SK-N-SH treated with all-trans-retinoic acid at 6 μM for 48 hours (cell line): Measurements from ENCODE around the gene CALML5.

Experiments used
- ATAC-seq: fragments of 200-7000 bp; cut with Tn5 transposase; 3 replicates; pipeline ENCODE4 v1.9.1; 2020; ENCODE audit warnings: mild to moderate bottlenecking, moderate library complexity
- ARNTL ChIP-seq: fragments of 450-650 bp; formaldehyde crosslinking; IDR thresholded peaks from 2 replicates; pipeline ENCODE4 v1.5.0; 2020; ENCODE audit warnings: low read depth, mild to moderate bottlenecking, moderate library complexity, borderline replicate concordance
- BACH2 ChIP-seq: fragments of 250-450 bp; sonication (Bioruptor Pico); IDR thresholded peaks from 2 replicates; pipeline ENCODE4 v1.9.0; 2021; ENCODE audit warnings: mild to moderate bottlenecking, borderline replicate concordance
- CSDC2 ChIP-seq: fragments of 250-450 bp; sonication (Bioruptor Pico); IDR thresholded peaks from 2 replicates; pipeline ENCODE4 v1.5.0; 2020; ENCODE audit warnings: mild to moderate bottlenecking, moderate library complexity
- GLIS3 ChIP-seq: fragments of 250-450 bp; sonication (Bioruptor Pico); IDR thresholded peaks from 2 replicates; pipeline ENCODE4 v1.5.0; 2020; ENCODE audit warnings: mild to moderate bottlenecking, moderate library complexity
- ISL1 ChIP-seq: fragments of 250-450 bp; sonication (Bioruptor Pico); IDR thresholded peaks from 2 replicates; pipeline ENCODE4 v2.1.2; 2022; ENCODE audit warnings: mild to moderate bottlenecking, moderate library complexity
- OSR1 ChIP-seq: fragments of 250-450 bp; sonication (Bioruptor Pico); IDR thresholded peaks from 2 replicates; pipeline ENCODE4 v1.8.0; 2022; ENCODE audit warnings: moderate library complexity, mild to moderate bottlenecking, inconsistent platforms
- PPARA ChIP-seq: fragments of 250-450 bp; sonication (Bioruptor Pico); IDR thresholded peaks from 2 replicates; pipeline ENCODE4 v1.5.0; 2020; ENCODE audit warnings: mild to moderate bottlenecking, borderline replicate concordance
- RARB ChIP-seq: fragments of 250-450 bp; sonication (Bioruptor Pico); IDR thresholded peaks from 2 replicates; pipeline ENCODE4 v1.8.0; 2021; ENCODE audit warnings: mild to moderate bottlenecking, moderate library complexity
- SNAI2 ChIP-seq: fragments of 250-450 bp; sonication (Bioruptor Pico); IDR thresholded peaks from 2 replicates; pipeline ENCODE4 v1.5.0; 2020; ENCODE audit warnings: mild to moderate bottlenecking, moderate library complexity
- TCF4 ChIP-seq: fragments of 250-450 bp; sonication (Bioruptor Pico); IDR thresholded peaks from 2 replicates; pipeline ENCODE4 v1.8.0; 2021; ENCODE audit warnings: mild to moderate bottlenecking, moderate library complexity, borderline replicate concordance
- TOX ChIP-seq: fragments of 250-450 bp; sonication (Bioruptor Pico); IDR thresholded peaks from 2 replicates; pipeline ENCODE4 v1.8.0; 2021; ENCODE audit warnings: mild to moderate bottlenecking, moderate library complexity, borderline replicate concordance
- ZC3H10 ChIP-seq: fragments of 250-450 bp; sonication (Bioruptor Pico); IDR thresholded peaks from 2 replicates; pipeline ENCODE4 v1.5.1; 2021; ENCODE audit warnings: mild to moderate bottlenecking, moderate library complexity
- ZFP30 ChIP-seq: fragments of 450-650 bp; formaldehyde crosslinking; IDR thresholded peaks from 2 replicates; pipeline ENCODE4 v1.5.0; 2022; ENCODE audit warnings: mild to moderate bottlenecking, moderate library complexity
- ZNF565 ChIP-seq: fragments of 450-650 bp; formaldehyde crosslinking; conservative IDR thresholded peaks from 2 replicates; pipeline ENCODE4 v1.5.0; 2020; ENCODE audit warnings: low read depth, mild to moderate bottlenecking, moderate library complexity
- ZNF70 ChIP-seq: fragments of 450-650 bp; formaldehyde crosslinking; IDR thresholded peaks from 2 replicates; pipeline ENCODE4 v1.5.0; 2020; ENCODE audit warnings: mild to moderate bottlenecking, moderate library complexity
- ZNF8 ChIP-seq: fragments of 450-650 bp; formaldehyde crosslinking; IDR thresholded peaks from 2 replicates; pipeline ENCODE4 v1.5.0; 2020; ENCODE audit warnings: mild to moderate bottlenecking, moderate library complexity
- TF ChIP-seq, protein P1 (sequence below): fragments of 250-450 bp; sonication (Bioruptor Pico); IDR thresholded peaks from 2 replicates; pipeline ENCODE4 v1.5.1; 2020; ENCODE audit warnings: low read depth, mild to moderate bottlenecking, moderate library complexity
- TF ChIP-seq, protein P2 (sequence below): fragments of 250-450 bp; sonication (Bioruptor Pico); IDR thresholded peaks from 2 replicates; pipeline ENCODE4 v1.8.0; 2021; ENCODE audit warnings: low read depth, mild to moderate bottlenecking, moderate library complexity, borderline replicate concordance
- TF ChIP-seq, protein P3 (sequence below): fragments of 250-450 bp; sonication (Bioruptor Pico); IDR thresholded peaks from 2 replicates; pipeline ENCODE4 v1.5.1; 2021; ENCODE audit warnings: mild to moderate bottlenecking, moderate library complexity

The CALML5 gene

DNA sequence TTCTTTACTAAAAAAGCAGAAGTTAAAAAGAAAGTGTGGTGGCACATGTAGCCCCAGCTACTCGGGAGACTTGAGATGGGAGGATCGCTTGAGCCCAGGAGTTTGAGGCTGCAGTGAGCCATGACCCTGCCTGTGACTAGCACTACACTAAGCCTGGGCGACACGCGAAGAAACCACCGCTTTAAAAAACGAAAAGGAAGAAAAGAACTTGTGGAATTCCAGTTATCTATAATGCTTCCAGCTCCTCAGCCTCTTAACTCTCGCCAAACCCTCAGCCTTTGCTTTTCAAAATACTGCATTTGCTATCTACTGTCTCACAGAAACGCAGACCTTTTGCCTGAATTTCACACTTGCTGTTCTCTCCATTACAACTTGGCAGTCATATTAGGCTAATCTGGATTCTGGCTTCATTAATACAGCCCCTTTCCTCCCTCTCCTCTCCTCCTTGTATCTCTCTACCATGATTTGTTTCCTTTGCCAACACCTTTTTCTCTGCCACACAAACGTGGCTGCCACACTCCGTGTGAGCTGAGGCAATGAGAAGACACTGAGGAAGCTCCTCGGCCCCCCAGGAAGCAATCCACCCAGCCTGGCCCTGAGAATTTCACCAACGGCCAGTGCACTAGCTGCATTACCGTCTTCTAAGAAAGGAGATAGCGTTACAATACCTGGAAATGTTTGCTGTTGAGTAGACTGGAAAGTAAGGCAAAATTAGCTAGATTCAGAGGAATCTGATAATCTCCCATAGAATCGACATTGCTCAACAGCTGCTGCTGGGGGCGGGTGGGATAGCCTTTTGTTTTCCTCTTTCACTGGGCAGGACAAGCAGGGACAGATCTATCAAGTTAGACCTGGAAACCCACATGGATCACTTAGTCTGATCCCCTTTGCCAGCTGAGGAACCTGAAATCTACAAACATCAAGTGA is 37.2 kb downstream of the CALML5 start:
- TF ChIP-seq SNAI2 (CRISPR knock-in tag) (no peak), ARNTL (CRISPR knock-in tag) (no peak), PPARA (CRISPR knock-in tag) (no peak), ZNF70 (no peak), CSDC2 (CRISPR knock-in tag) (no peak), RARB (CRISPR knock-in tag) (no peak), GLIS3 (no peak), TOX (no peak), BACH2 (CRISPR knock-in tag) (no peak), ZC3H10 (CRISPR knock-in tag) (no peak), ISL1 (no peak), TCF4 (CRISPR knock-in tag) (no peak)
- TF ChIP-seq, protein P1, sequence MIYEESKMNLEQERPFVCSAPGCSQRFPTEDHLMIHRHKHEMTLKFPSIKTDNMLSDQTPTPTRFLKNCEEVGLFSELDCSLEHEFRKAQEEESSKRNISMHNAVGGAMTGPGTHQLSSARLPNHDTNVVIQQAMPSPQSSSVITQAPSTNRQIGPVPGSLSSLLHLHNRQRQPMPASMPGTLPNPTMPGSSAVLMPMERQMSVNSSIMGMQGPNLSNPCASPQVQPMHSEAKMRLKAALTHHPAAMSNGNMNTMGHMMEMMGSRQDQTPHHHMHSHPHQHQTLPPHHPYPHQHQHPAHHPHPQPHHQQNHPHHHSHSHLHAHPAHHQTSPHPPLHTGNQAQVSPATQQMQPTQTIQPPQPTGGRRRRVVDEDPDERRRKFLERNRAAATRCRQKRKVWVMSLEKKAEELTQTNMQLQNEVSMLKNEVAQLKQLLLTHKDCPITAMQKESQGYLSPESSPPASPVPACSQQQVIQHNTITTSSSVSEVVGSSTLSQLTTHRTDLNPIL (CRISPR knock-in tag) = no peak
- TF ChIP-seq, protein P2, sequence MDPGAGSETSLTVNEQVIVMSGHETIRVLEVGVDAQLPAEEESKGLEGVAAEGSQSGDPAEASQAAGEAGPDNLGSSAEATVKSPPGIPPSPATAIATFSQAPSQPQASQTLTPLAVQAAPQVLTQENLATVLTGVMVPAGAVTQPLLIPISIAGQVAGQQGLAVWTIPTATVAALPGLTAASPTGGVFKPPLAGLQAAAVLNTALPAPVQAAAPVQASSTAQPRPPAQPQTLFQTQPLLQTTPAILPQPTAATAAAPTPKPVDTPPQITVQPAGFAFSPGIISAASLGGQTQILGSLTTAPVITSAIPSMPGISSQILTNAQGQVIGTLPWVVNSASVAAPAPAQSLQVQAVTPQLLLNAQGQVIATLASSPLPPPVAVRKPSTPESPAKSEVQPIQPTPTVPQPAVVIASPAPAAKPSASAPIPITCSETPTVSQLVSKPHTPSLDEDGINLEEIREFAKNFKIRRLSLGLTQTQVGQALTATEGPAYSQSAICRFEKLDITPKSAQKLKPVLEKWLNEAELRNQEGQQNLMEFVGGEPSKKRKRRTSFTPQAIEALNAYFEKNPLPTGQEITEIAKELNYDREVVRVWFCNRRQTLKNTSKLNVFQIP (CRISPR knock-in tag) = no peak
- no peak for ATAC-seq

DNA sequence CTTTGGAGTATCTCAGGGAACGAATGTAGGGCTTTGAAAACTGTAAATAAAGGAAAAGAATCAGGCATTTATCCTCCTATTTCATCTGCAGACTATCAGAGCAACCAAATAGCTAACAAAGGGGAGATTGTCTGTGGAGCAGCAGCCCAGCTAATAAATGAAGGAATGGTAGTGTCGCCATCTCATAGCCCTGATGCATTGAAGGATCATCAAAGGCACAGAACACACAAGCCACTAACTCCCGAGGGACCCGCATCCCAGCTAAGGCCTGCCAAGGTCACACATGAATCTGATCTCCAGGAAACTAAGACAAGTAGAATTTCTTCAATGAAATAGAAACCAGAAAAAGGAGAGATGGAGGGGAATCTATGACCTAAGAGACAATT is 38.2 kb downstream of the CALML5 start:
- ATAC-seq = no peak
- TF ChIP-seq, protein P2 (CRISPR knock-in tag) = no peak
- no peak for TF ChIP-seq ZNF70
- no peak for TF ChIP-seq OSR1 (CRISPR knock-in tag)
- TF ChIP-seq ARNTL (CRISPR knock-in tag) = no peak
- TF ChIP-seq PPARA (CRISPR knock-in tag) = no peak
- TF ChIP-seq BACH2 (CRISPR knock-in tag) = no peak
- TF ChIP-seq, protein P3, sequence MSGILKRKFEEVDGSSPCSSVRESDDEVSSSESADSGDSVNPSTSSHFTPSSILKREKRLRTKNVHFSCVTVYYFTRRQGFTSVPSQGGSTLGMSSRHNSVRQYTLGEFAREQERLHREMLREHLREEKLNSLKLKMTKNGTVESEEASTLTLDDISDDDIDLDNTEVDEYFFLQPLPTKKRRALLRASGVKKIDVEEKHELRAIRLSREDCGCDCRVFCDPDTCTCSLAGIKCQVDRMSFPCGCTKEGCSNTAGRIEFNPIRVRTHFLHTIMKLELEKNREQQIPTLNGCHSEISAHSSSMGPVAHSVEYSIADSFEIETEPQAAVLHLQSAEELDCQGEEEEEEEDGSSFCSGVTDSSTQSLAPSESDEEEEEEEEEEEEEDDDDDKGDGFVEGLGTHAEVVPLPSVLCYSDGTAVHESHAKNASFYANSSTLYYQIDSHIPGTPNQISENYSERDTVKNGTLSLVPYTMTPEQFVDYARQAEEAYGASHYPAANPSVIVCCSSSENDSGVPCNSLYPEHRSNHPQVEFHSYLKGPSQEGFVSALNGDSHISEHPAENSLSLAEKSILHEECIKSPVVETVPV (CRISPR knock-in tag) = no peak
- no peak for TF ChIP-seq CSDC2 (CRISPR knock-in tag)
- no peak for TF ChIP-seq TOX
- TF ChIP-seq ZC3H10 (CRISPR knock-in tag) = no peak
- TF ChIP-seq GLIS3 = no peak
- TF ChIP-seq, all 23 proteins: peak for 0

DNA sequence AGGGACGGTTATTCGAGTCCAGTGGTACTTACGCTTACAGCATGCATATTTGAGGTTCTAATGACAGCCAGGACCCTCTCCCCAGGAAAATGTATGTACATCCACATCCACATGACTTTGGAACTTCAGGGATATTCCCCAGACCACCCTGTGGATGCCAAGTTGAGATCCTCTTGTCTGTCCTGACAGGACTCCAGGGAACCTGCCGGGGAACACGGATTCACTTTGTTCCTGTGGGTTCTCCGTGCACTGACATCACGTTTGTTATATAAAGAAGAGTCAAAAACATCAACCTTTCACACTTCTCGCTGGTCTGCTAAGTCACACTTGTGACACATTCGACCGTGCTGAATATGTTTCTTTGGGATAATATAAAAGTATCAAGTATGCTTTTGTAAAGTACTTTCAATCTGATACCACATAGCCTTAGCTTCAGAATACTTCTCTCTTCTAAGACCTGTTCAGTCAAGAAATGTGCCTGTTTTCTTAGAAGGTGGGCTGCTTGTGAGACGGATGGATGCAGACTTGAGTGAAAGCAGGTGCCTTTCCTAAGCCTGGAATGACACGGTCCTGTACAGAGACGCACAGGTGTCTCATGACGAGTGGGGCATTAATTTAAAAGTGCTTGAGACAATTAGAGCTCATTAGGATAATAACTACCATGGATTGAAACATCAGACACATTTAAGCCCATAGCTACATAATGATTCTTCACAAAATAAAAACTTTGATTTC is 38.7 kb downstream of the CALML5 start:
- TF ChIP-seq, protein P1 (CRISPR knock-in tag) = no peak
- TF ChIP-seq GLIS3 (no peak), ZFP30 (CRISPR knock-in tag) (no peak), ZNF565 (CRISPR knock-in tag) (no peak), ZNF8 (no peak), SNAI2 (CRISPR knock-in tag) (no peak), TOX (no peak), TCF4 (CRISPR knock-in tag) (no peak), BACH2 (CRISPR knock-in tag) (no peak), PPARA (CRISPR knock-in tag) (no peak)
- no peak for ATAC-seq
